LNCAP (cell line): ENCODE measurements around the gene LAMC1.

ENCODE experiments used
- CTCF ChIP-seq: fragments of 450-650 bp; IDR thresholded peaks from 2 replicates; pipeline ENCODE4 v1.5.1; 2017; ENCODE audit warnings: mild to moderate bottlenecking

LAMC1 gene

GRCh38 chr1:183002797-183003196 is 20.4 kb upstream of the LAMC1 start:
- TF ChIP-seq CTCF: no peak

- TF ChIP-seq CTCF: no peak
Measured at GRCh38 chr1:183003203-183003602, 20.0 kb upstream of the LAMC1 start.

- TF ChIP-seq CTCF: no peak
Measured at GRCh38 chr1:183004141-183004540, 19.1 kb upstream of the LAMC1 start.

- no peak for TF ChIP-seq CTCF
Measured at GRCh38 chr1:183011859-183012258, 11.4 kb upstream of the LAMC1 start.

- no peak for TF ChIP-seq CTCF
Measured at GRCh38 chr1:183012301-183012994, 10.8 kb upstream of the LAMC1 start.

GRCh38 chr1:183019139-183019740 is 4.0 kb upstream of the LAMC1 start:
- TF ChIP-seq CTCF: no peak

- peak; percentile 58 for TF ChIP-seq CTCF
Measured at GRCh38 chr1:183019860-183020259, 3.4 kb upstream of the LAMC1 start.
